Left lung (tissue), 10 donors: ENCODE results near the gene HSPA4. TPM values are rescaled to one million over a fixed set of nuclear protein-coding genes. Genes with fewer than 3 reads are reported as not detected.
A peak's percentile ranks its signal among the peaks of the same experiment; 100 is the strongest.
"Not testable (repeated sequence)": the region's sequence is repeated elsewhere in the genome, so short reads cannot be mapped to it uniquely, and the experiment has no call there.

Experiments used
- ATAC-seq: fragments of 200-7000 bp; cut with Tn5 transposase; one replicate; pipeline ENCODE4 v1.9.1; 2020; ENCODE audit warnings: moderate library complexity
- DNase-seq, 4 donors: peaks; one replicate each; pipeline ENCODE4 v3.0.0-alpha.2; 2013 to 2020
- H3K27ac ChIP-seq, 2 donors: fragments of 200-600 bp; sonication (generic) in 1 of 2; one replicate each; pipeline versions ENCODE4 v1.5.0 to v1.8.0; 2020 to 2021
- H3K27me3 ChIP-seq, 2 donors: fragments of 200-600 bp; sonication (generic) in 1 of 2; one replicate each; pipeline versions ENCODE4 v1.5.0 to v1.8.0; 2020 to 2021
- H3K36me3 ChIP-seq, 2 donors: fragments of 200-600 bp; sonication (generic) in 1 of 2; one replicate each; pipeline versions ENCODE4 v1.5.0 to v1.8.0; 2020 to 2021
- H3K4me1 ChIP-seq, 2 donors: fragments of 200-600 bp; one replicate each; pipeline ENCODE4 v1.8.0; 2021
- H3K4me3 ChIP-seq, 2 donors: fragments of 200-600 bp; sonication (generic) in 1 of 2; one replicate each; pipeline versions ENCODE4 v1.5.0 to v1.8.0; 2020 to 2021; ENCODE audit warnings: mild to moderate bottlenecking in 1 of 2
- H3K9me3 ChIP-seq, 2 donors: fragments of 200-600 bp; sonication (generic) in 1 of 2; one replicate each; pipeline versions ENCODE4 v1.5.0 to v1.8.0; 2020 to 2021
- intact Hi-C, 2 donors: fragments of 100-400 bp; cut with DNase I; formaldehyde crosslinking; loops; one replicate each; pipeline versions ENCODE4 v1.11.2 to v1.14.2; 2022
- polyA plus RNA-seq, 6 donors: library from polyadenylated mRNA; unstranded; fragments of 120-200 nt; gene quantifications; one replicate each; pipeline ENCODE4 v1.2.1, GENCODE V29; 2013; ENCODE audit not compliant: insufficient read length in 6 of 6
- total RNA-seq, 2 donors: library from RNA; stranded (reverse); fragmentation: NEBNext Ultra II Directional; extraction: Animal tissue kit (Norgen Biotek cat#: 25700); gene quantifications; one replicate each; pipeline ENCODE4 v1.2.1, GENCODE V29; 2021
- TF ChIP-seq, protein P1 (sequence below), 2 donors: fragments of 200-600 bp; sonication (generic) in 1 of 2; IDR thresholded peaks; one replicate each; pipeline versions ENCODE4 v1.5.0 to v1.8.0; 2021; ENCODE audit warnings: antibody characterized with exemption in 2 of 2
- donor health status: DM: no; HTN: yes; CAD: no.
- donor health status: DM: no; HTN: no; CAD: no.

The HSPA4 gene
- total and polyA plus RNA-seq, 8 donors = 85.5 to 109 (median 91.2) TPM

DNA sequence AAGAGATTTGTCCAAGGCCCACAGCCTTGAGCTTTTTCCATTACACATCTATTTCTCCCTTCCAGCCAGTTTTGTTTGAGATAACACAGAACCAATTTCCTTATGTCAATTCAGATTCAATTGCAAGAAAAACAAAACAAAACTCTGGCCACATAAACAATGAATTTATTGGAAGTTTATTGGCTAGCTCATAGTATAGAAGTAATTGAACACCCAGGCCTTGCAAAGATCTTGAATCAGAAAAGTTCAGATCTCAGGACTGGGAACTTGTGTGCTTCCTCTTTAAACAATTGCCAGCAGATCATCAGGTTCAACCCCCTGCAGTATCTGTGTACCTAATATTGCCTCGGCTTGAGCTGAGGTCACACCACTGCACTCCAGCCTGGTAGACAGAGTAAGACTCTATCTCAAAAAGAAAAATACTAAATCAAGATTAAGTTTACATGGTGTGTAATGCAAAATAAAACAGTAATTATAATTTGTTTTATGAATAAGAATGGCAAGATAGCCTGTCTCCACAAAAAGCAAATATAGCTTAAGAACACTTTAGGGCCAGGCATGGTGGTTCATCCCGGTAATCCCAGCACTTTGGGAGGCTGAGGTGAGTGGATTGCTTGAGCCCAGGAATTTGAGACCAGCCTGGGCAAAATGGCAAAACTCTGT, 21.3 kb upstream of the HSPA4 start:
- Histone ChIP-seq H3K4me1 (peaks cover 2 to 9% of the 10 kb centered on the region in 2 donors), H3K4me3 (no peak overlapping the region), H3K36me3 (no peaks in the 10 kb centered on the region), H3K27ac (no peak overlapping the region), H3K9me3 (no peaks in the 10 kb centered on the region), H3K27me3 (no peaks in the 10 kb centered on the region)
- no peak for DNase-seq
- ATAC-seq = no peak
- intact Hi-C loops = no loop called here
- TF ChIP-seq, protein P1, sequence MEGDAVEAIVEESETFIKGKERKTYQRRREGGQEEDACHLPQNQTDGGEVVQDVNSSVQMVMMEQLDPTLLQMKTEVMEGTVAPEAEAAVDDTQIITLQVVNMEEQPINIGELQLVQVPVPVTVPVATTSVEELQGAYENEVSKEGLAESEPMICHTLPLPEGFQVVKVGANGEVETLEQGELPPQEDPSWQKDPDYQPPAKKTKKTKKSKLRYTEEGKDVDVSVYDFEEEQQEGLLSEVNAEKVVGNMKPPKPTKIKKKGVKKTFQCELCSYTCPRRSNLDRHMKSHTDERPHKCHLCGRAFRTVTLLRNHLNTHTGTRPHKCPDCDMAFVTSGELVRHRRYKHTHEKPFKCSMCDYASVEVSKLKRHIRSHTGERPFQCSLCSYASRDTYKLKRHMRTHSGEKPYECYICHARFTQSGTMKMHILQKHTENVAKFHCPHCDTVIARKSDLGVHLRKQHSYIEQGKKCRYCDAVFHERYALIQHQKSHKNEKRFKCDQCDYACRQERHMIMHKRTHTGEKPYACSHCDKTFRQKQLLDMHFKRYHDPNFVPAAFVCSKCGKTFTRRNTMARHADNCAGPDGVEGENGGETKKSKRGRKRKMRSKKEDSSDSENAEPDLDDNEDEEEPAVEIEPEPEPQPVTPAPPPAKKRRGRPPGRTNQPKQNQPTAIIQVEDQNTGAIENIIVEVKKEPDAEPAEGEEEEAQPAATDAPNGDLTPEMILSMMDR (IDR thresholded peaks at IDR 0.05) = no peak

DNA sequence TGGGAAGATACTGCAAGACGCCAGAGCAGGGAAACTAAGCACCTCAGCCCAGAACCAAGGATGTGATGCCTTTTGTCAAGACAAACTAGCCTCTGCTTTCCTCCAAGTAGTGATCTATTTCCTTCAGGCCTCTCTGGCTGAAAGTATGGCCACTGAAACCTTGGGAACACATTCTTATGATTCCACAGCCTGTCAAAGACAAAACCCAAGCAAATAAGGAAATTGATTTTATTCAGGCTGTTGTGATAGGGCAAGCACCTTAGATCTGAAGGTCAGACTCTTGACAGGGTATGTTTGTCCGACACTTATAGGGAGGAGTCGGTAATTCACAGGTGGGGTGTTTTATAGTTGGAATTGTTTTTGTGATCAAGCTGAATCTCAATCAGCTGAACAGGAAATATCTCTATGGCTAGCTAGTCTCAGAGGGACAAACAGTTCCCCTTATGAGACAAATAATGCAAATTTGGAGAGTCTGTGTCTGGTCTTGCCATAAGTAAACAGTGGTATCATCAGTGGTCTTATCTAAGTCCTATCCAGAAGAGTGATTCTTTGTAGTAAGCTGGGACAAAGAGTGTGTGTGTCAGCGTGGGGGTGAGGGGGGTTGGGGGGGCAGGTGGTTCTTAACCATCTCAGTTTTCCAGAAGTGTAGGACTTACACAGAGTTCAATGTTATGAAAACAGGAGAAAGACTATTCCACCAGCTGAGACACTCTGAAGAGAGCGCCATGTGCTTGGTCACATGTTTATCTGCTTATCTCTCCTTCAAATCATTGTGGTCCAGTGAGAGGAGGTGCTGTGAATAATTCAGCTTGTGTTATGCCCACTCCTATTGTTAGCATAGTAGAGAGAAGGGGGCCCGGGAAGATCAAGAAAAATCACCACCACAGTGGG, 18.7 kb upstream of the HSPA4 start:
- Histone ChIP-seq H3K4me1 (no peaks in the 10 kb centered on the region), H3K4me3 (no peak overlapping the region), H3K9me3 (no peaks in the 10 kb centered on the region), H3K27ac (no peak overlapping the region), H3K27me3 (no peaks in the 10 kb centered on the region), H3K36me3 (no peaks in the 10 kb centered on the region)
- intact Hi-C loops = no loop called here
- TF ChIP-seq, protein P1 (IDR thresholded peaks at IDR 0.05) = no peak
- DNase-seq = no peak
- ATAC-seq = peak; percentile 64

DNA sequence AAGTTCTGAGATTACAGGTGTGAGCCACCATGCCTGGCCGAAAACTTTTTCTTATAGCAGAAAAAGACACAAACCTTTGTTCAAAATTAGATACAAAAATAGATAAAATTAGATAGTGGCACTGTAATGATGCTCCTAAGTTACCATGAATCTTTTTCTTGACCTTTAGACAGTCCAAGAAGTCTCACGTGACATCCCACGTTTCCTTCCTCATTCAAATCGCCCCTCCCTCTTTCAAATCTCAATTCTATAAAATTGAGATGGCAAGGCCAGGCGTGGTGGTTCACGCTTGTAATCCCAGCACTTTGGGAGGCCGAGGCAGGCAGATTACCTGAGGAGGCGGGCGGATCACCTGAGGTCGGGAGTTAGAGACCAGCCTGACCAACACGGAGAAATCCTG, 17.7 kb upstream of the HSPA4 start:
- TF ChIP-seq, protein P1 (IDR thresholded peaks at IDR 0.05) = no peak
- Histone ChIP-seq H3K27me3 (no peaks in the 10 kb centered on the region), H3K36me3 (no peaks in the 10 kb centered on the region), H3K27ac (no peak overlapping the region), H3K4me1 (no peaks in the 10 kb centered on the region), H3K9me3 (no peaks in the 10 kb centered on the region), H3K4me3 (no peak overlapping the region)
- DNase-seq = no peak
- intact Hi-C loops = no loop called here
- no peak for ATAC-seq

DNA sequence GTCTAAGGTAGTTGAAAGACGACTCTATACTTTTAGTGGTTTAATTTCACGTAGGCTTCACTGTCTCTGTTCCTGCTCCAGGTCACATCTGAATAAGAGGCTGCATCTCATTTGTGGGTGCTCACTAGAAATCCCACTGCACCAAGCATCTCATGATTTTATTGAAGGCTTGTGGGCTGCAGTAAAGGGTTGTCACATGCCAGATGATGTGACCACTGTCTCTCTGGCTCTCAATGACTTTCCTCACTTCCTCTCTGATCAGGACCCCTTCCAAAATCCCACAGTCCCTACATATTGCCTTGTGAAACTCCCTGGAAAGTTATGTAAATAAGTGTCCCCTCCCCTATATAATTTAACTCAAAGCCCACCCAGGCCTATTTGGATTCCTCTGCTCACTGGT, 16.6 kb upstream of the HSPA4 start:
- intact Hi-C loops = no loop called here
- Histone ChIP-seq H3K4me3 (no peak overlapping the region), H3K27ac (no peak overlapping the region), H3K9me3 (no peaks in the 10 kb centered on the region), H3K4me1 (no peaks in the 10 kb centered on the region), H3K27me3 (no peaks in the 10 kb centered on the region), H3K36me3 (no peaks in the 10 kb centered on the region)
- ATAC-seq (no peak), DNase-seq (no peak)
- TF ChIP-seq, protein P1 (IDR thresholded peaks at IDR 0.05) = no peak

DNA sequence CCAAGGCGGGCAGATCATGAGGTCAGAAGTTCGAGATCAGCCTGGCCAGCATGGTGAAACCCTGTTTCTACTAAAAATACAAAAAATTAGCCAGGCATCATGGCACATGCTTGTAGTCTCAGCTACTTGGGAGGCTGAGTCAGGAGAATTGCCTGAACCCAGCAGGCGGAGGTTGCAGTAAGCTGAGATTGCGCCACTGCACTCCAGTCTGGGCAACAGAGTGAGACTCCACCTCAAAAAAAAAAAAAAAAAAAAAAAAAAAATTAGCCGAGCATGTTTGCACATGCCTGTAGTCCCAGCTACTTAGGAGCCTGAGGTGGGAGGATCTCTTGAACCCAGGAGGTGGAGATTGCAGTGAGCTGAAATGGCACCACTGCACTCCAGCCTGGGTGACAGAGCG, 15.1 kb upstream of the HSPA4 start:
- DNase-seq, H3K27ac ChIP-seq, ATAC-seq, H3K4me3 ChIP-seq, H3K4me1 ChIP-seq, H3K36me3 ChIP-seq, H3K27me3 ChIP-seq, H3K9me3 ChIP-seq, intact Hi-C loops: not testable (repeated sequence)
